Body of pancreas (tissue), 4 donors: ENCODE results near the gene ZBTB16.

Source experiments
- CTCF ChIP-seq, 7 experiments: fragments of 450-650 bp in 4 of 7; fragments of 200-600 bp in 3 of 7; sonication (generic) in 3 of 7; IDR thresholded peaks; one replicate each; pipeline ENCODE4 v1.5.1; 2016 to 2019; ENCODE audit warnings: antibody characterized with exemption in 7 of 7
- POLR2A ChIP-seq, 3 donors: fragments of 450-650 bp; IDR thresholded peaks; one replicate each; pipeline ENCODE4 v1.6.1; 2016; ENCODE audit warnings: antibody characterized with exemption in 3 of 3, mild to moderate bottlenecking in 2 of 3

GRCh38 chr11:114044042-114044871 lies 15.3 kb upstream of the ZBTB16 start:
- TF ChIP-seq POLR2A (IDR thresholded peaks at IDR 0.05), result no peak
- TF ChIP-seq CTCF (IDR thresholded peaks at IDR 0.05), result no peak
